Fibroblast of mammary gland (primary cell): ENCODE results near the gene TRIM72.
"Not testable (repeated sequence)": the region's sequence is repeated elsewhere in the genome, so short reads cannot be mapped to it uniquely, and the experiment has no call there.

Source experiments
- DNase-seq: peaks from one replicate; pipeline ENCODE4 v3.0.0-alpha.2; 2010; ENCODE audit warnings: low read depth
- H3K4me3 ChIP-seq: 2 replicates; pipeline ENCODE4 v1.5.1; 2011; ENCODE audit warnings: low read depth, mild to moderate bottlenecking, low read length, moderate library complexity; ENCODE audit not compliant: control insufficient read depth
- TF ChIP-seq, protein P1 (sequence below): conservative IDR thresholded peaks from 2 replicates; pipeline ENCODE4 v1.5.1; 2011; ENCODE audit warnings: low read depth, low read length, inconsistent platforms; ENCODE audit not compliant: control insufficient read depth, insufficient read depth

The TRIM72 gene

GRCh38 chr16:31262084-31262483 lies 48.2 kb downstream of the TRIM72 start:
- no peak for DNase-seq
- no peak overlapping the region for H3K4me3 ChIP-seq
- TF ChIP-seq, protein P1, sequence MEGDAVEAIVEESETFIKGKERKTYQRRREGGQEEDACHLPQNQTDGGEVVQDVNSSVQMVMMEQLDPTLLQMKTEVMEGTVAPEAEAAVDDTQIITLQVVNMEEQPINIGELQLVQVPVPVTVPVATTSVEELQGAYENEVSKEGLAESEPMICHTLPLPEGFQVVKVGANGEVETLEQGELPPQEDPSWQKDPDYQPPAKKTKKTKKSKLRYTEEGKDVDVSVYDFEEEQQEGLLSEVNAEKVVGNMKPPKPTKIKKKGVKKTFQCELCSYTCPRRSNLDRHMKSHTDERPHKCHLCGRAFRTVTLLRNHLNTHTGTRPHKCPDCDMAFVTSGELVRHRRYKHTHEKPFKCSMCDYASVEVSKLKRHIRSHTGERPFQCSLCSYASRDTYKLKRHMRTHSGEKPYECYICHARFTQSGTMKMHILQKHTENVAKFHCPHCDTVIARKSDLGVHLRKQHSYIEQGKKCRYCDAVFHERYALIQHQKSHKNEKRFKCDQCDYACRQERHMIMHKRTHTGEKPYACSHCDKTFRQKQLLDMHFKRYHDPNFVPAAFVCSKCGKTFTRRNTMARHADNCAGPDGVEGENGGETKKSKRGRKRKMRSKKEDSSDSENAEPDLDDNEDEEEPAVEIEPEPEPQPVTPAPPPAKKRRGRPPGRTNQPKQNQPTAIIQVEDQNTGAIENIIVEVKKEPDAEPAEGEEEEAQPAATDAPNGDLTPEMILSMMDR, result no peak

DNA sequence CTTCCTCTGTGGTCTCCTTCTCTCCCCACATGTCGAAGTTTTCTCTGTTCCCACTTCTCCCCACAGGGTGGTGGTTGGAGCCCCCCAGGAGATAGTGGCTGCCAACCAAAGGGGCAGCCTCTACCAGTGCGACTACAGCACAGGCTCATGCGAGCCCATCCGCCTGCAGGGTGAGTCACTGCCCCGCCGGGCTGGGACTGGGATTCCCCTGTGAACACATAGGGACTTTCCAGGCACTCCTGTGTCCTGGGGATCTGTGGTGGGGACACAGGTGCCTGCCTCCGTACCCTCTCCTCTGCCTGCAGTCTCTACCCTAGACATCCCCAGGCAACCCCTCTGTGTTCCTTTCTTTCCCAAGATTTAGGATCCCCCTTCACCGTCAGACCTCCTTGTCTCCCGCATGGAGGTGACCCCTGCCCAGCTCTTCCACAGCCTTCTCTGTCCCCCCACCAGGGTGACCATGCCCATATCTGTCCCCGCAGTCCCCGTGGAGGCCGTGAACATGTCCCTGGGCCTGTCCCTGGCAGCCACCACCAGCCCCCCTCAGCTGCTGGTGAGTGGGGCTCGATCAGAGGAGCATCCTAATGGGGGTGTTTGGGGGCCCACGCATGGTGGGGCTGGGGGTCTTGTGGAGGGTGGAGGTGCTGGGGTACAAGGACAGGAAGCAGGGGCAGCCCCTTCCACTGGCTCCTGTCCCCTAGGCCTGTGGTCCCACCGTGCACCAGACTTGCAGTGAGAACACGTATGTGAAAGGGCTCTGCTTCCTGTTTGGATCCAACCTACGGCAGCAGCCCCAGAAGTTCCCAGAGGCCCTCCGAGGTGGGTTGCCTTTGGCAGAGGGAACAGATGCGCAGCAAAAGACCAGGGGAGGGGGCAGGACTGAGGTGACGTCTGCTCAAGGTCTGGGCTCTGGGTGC lies 51.7 kb downstream of the TRIM72 start:
- TF ChIP-seq, protein P1, result no peak
- H3K4me3 ChIP-seq, result no peak overlapping the region
- peak; percentile 14 for DNase-seq

GRCh38 chr16:31267332-31268032 lies 53.6 kb downstream of the TRIM72 start:
- no peak overlapping the region for H3K4me3 ChIP-seq
- TF ChIP-seq, protein P1, result no peak
- no peak for DNase-seq

DNA sequence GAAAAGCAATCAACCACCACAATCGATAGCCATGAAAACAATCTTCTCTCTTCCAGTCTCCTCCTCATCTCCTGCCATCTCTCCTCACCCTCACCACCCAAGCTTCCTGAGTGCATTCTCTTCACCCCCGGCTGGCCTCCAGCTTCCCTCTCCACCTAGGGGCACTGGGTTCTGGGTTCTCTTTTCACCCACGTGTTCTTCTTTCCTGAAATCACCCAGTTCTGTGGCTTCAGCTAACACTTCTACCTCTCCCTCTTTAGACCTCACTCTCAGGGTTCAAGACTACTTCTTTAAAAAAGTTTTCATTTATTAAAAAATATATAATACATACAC lies 54.1 kb downstream of the TRIM72 start:
- no peak overlapping the region for H3K4me3 ChIP-seq
- DNase-seq, result no peak
- TF ChIP-seq, protein P1, result no peak

DNA sequence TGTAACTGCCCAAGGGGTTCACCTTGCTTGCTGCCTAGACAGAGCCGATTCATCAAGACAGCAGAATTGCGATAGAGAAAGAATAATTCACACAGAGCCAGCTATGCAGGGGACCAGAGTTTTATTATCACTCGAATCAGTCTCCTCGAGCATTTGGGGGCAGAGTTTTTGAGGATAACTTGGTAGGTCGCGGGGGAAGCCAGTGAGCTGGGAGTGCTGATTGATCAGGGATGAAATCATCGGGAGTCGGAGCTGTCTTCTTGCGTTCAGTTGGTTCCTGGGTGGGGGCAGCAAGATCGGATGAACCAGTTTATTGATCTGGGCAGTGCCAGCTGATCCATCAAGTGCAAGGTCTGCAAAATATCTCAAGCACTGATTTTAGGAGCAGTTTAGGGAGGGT lies 55.0 kb downstream of the TRIM72 start:
- no peak overlapping the region for H3K4me3 ChIP-seq
- TF ChIP-seq, protein P1, result no peak
- DNase-seq, result no peak

DNA sequence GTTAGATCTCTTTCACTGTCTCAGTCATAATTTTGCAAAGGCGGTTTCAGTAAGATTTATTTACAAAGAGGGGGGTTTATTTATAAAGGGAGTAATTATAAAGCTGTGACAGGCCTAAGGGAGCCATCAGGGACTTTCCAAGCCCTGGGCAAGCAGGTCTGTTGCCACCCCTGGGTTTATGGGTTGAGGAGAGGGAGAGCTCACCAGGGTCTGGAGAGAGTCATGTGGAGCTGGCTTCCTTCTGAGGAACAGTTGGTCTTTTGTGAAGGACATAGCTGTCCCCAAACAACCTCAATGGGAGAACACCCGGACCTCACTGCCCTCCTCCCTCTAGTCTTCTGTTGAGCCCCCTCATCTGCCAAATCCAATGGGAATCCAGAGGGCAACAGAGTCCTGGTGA lies 55.6 kb downstream of the TRIM72 start:
- TF ChIP-seq, protein P1, result no peak
- H3K4me3 ChIP-seq, result no peak overlapping the region
- no peak for DNase-seq

DNA sequence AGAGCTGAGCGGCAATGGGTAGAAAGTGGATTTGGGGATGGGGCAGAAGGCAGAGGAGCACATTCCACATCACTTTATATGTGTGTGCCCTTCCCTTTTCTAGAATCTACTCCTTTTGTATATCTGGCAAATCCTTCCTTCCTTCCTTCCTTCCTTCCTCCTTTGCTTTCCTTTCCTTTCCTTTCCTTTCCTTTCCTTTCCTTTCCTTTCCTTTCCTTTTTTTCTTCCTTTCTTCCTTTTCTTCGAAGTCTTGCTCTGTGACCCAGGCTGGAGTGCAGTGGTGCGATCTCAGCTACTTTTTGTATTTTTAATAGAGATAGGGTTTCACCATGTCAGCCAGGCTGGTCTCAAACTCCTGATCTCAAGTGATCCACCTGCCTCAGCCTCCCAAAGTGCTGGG lies 56.1 kb downstream of the TRIM72 start:
- not testable (repeated sequence) for H3K4me3 ChIP-seq, DNase-seq
